Mucosa of rectum (tissue), 2 donors: ENCODE data around the gene NTRK1.

Experiments
- H3K27ac ChIP-seq, 2 donors: one replicate each; pipeline ENCODE4 v1.7.0; 2013; ENCODE audit warnings: inconsistent platforms in 2 of 2, low read depth in 2 of 2, low read length in 2 of 2
- H3K27me3 ChIP-seq, 2 donors: one replicate each; pipeline ENCODE4 v1.7.0; 2013; ENCODE audit warnings: low read length in 2 of 2; ENCODE audit not compliant: control insufficient read depth in 2 of 2, insufficient read depth in 2 of 2
- H3K36me3 ChIP-seq, 2 donors: one replicate each; pipeline ENCODE4 v1.7.0; 2013; ENCODE audit warnings: low read length in 2 of 2; ENCODE audit not compliant: control insufficient read depth in 2 of 2, insufficient read depth in 2 of 2
- H3K4me1 ChIP-seq, 2 donors: one replicate each; pipeline ENCODE4 v1.7.0; 2013; ENCODE audit warnings: low read length in 2 of 2, mild to moderate bottlenecking in 1 of 2; ENCODE audit not compliant: control insufficient read depth in 2 of 2, insufficient read depth in 2 of 2
- H3K4me3 ChIP-seq, 2 donors: one replicate each; pipeline ENCODE4 v1.7.0; 2013; ENCODE audit warnings: low read length in 2 of 2
- H3K9ac ChIP-seq, 2 donors: one replicate each; pipeline ENCODE4 v1.7.0; 2013; ENCODE audit warnings: low read length in 2 of 2, low read depth in 1 of 2, mild to moderate bottlenecking in 1 of 2
- H3K9me3 ChIP-seq, 2 donors: one replicate each; pipeline ENCODE4 v1.7.0; 2013; ENCODE audit warnings: low read length in 2 of 2; ENCODE audit not compliant: control insufficient read depth in 2 of 2
- donor health status: healthy.
- donor health status: Normal muscosa, but diverticular disease.

Gene NTRK1

DNA sequence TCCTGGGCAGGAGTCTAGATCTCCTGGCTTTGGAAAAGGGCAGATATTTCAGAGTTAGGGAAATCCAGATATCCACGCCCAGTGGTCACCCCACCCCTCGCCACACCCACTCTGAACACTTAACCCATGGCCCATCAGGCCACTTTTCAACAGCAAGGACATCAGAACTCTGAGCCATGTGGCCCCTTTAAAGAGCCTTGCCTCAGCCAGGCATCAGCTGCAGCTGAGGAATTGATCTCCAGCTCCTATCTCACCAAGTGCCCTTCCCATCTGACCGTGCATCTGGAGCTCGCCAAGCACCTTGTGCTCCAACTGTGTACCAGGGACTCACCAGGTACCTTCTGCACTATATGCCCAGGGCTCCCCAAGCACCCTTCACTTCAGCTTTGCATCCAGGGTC lies 23.8 kb upstream of the NTRK1 start:
- no peak overlapping the region for H3K27ac ChIP-seq
- no peaks in the 10 kb centered on the region for H3K9me3 ChIP-seq
- H3K4me1 ChIP-seq: no peaks in the 10 kb centered on the region
- H3K9ac ChIP-seq: no peak overlapping the region
- peaks cover 13 to 24% of the 10 kb centered on the region in 2 donors for H3K27me3 ChIP-seq
- H3K4me3 ChIP-seq: no peak overlapping the region
- H3K36me3 ChIP-seq: no peaks in the 10 kb centered on the region

DNA sequence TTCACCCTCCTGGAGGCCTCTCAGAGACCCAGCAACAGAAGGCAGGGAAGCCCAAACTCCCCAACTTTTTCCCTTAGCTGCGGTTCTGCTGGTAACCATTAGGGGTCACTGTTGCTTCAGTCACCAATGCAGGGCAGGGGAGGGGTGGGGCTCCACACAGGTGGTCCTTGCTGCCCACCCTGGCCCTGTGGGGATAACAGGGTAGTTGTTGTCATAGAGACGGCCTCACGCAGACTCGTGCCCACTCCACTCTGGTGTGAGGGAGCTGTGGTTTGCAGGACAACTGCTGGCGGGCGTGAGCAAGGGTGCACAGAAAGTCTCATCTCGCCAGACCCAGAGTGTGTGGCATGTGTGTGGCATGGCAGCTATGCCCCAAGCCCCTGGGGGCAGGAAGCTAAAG lies 21.7 kb upstream of the NTRK1 start:
- H3K36me3 ChIP-seq: no peaks in the 10 kb centered on the region
- no peak overlapping the region for H3K4me3 ChIP-seq
- no peaks in the 10 kb centered on the region for H3K4me1 ChIP-seq
- H3K27ac ChIP-seq: no peak overlapping the region
- H3K27me3 ChIP-seq: peaks cover 11 to 33% of the 10 kb centered on the region in 2 donors
- H3K9ac ChIP-seq: no peak overlapping the region
- no peaks in the 10 kb centered on the region for H3K9me3 ChIP-seq

GRCh38 chr1:156839426-156840109 lies 21.1 kb upstream of the NTRK1 start:
- Histone ChIP-seq H3K4me1 (no peaks in the 10 kb centered on the region), H3K27ac (no peak overlapping the region), H3K4me3 (no peak overlapping the region), H3K9me3 (no peaks in the 10 kb centered on the region), H3K9ac (no peak overlapping the region), H3K36me3 (no peaks in the 10 kb centered on the region), H3K27me3 (peaks cover 16 to 33% of the 10 kb centered on the region in 2 donors)

- Histone ChIP-seq H3K4me1 (no peaks in the 10 kb centered on the region), H3K27me3 (peaks cover 20 to 36% of the 10 kb centered on the region in 2 donors), H3K27ac (no peak overlapping the region), H3K9me3 (no peaks in the 10 kb centered on the region), H3K4me3 (no peak overlapping the region), H3K9ac (no peak overlapping the region), H3K36me3 (no peaks in the 10 kb centered on the region)
These were observed 20.3 kb upstream of the NTRK1 start for GRCh38 chr1:156840186-156840897.

- no peaks in the 10 kb centered on the region for H3K4me1 ChIP-seq
- H3K9ac ChIP-seq: no peak overlapping the region
- H3K27me3 ChIP-seq: peaks cover 20 to 32% of the 10 kb centered on the region in 2 donors
- no peaks in the 10 kb centered on the region for H3K9me3 ChIP-seq
- H3K27ac ChIP-seq: no peak overlapping the region
- H3K4me3 ChIP-seq: no peak overlapping the region
- H3K36me3 ChIP-seq: no peaks in the 10 kb centered on the region
These were observed 19.8 kb upstream of the NTRK1 start for GRCh38 chr1:156840898-156841279.

GRCh38 chr1:156841295-156841855 lies 19.3 kb upstream of the NTRK1 start:
- Histone ChIP-seq H3K36me3 (no peaks in the 10 kb centered on the region), H3K4me3 (no peak overlapping the region), H3K9ac (no peak overlapping the region), H3K4me1 (no peaks in the 10 kb centered on the region), H3K9me3 (no peaks in the 10 kb centered on the region), H3K27me3 (peaks cover 20 to 35% of the 10 kb centered on the region in 2 donors), H3K27ac (no peak overlapping the region)

DNA sequence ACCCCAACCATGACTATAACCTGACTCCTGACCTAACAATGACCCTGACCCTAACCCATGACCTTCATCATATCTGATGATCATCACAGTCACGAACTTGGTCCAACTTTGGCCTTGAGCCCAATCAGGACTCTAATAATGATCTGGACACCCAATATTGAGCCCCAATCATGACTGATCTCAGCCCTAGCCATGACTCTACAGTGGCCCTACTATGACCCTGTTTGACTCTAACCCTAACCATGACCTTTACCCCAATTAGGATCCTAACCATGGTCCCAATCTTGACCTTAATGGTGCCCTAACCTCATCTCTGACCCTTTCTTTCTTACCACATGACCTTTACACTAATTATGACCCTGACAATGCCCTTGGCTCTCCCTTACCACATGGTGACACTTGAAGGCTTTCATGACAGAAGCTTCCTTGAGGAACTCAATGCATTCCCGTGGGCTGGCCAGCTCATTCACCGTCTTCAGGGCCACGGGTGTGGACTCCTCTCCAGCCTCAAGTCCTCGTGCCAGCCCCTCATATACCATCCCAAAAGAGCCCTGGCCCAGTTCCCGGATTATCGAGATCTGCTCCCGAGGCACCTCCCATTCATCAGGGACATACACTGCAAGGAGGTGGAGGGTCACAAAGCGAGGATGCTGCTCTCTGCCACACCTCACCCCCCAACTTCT lies 17.9 kb upstream of the NTRK1 start:
- Histone ChIP-seq H3K4me1 (no peaks in the 10 kb centered on the region), H3K36me3 (no peaks in the 10 kb centered on the region), H3K9ac (no peak overlapping the region), H3K27ac (no peak overlapping the region), H3K4me3 (no peak overlapping the region), H3K27me3 (peaks cover 20 to 43% of the 10 kb centered on the region in 2 donors), H3K9me3 (no peaks in the 10 kb centered on the region)

DNA sequence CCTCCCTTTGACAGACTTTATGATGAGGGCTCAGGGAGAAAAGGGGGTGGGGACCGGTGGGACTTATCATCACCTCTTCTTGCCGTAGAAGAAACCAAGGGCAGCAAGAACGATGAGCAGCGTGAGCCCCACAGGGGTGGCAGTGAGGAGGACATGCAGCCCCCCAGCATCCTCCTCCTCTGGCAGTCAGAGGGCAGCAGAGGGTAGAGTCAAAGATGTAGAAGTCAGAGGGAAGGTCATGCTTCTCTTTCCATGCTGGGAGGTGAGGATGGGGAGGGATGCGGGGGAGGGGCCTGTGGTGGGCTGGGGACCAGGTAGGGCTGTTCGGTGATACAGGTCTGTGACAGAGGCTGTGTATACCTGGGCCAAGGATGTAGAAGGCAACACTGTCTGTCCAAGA lies 16.6 kb upstream of the NTRK1 start:
- Histone ChIP-seq H3K4me3 (no peak overlapping the region), H3K4me1 (no peaks in the 10 kb centered on the region), H3K9me3 (no peaks in the 10 kb centered on the region), H3K36me3 (no peaks in the 10 kb centered on the region), H3K27me3 (peaks cover 20 to 51% of the 10 kb centered on the region in 2 donors), H3K27ac (no peak overlapping the region), H3K9ac (no peak overlapping the region)

- Histone ChIP-seq H3K4me1 (no peaks in the 10 kb centered on the region), H3K27ac (no peak overlapping the region), H3K9me3 (no peaks in the 10 kb centered on the region), H3K36me3 (no peaks in the 10 kb centered on the region), H3K4me3 (no peak overlapping the region), H3K9ac (no peak overlapping the region), H3K27me3 (peaks cover 19 to 48% of the 10 kb centered on the region in 2 donors)
These were observed 16.0 kb upstream of the NTRK1 start for GRCh38 chr1:156844638-156845037.
